ENCODE measurements around the gene IRAK1BP1.
"Not testable (repeated sequence)": the region's sequence is repeated elsewhere in the genome, so short reads cannot be mapped to it uniquely, and the experiment has no call there.

IRAK1BP1 gene, protein sequence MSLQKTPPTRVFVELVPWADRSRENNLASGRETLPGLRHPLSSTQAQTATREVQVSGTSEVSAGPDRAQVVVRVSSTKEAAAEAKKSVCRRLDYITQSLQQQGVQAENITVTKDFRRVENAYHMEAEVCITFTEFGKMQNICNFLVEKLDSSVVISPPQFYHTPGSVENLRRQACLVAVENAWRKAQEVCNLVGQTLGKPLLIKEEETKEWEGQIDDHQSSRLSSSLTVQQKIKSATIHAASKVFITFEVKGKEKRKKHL

GRCh38 chr6:78867370-78868040 is at the start of gene IRAK1BP1:
Gene IRAK1BP1 (plus strand): TSS chr6:78867551. CDS start chr6:78867577, 26 bp downstream.
- DNase-seq, result peak; percentile 41

GRCh38 chr6:78824045-78824444 is 43.3 kb upstream of the IRAK1BP1 start:
- DNase-seq, result no peak

GRCh38 chr6:78829407-78829806 is 37.9 kb upstream of the IRAK1BP1 start:
- no peak for DNase-seq

- no peak for DNase-seq
Observed at GRCh38 chr6:78830805-78831204, 36.5 kb upstream of the IRAK1BP1 start.

- DNase-seq, result no peak
Observed at GRCh38 chr6:78831492-78831891, 35.9 kb upstream of the IRAK1BP1 start.

DNA sequence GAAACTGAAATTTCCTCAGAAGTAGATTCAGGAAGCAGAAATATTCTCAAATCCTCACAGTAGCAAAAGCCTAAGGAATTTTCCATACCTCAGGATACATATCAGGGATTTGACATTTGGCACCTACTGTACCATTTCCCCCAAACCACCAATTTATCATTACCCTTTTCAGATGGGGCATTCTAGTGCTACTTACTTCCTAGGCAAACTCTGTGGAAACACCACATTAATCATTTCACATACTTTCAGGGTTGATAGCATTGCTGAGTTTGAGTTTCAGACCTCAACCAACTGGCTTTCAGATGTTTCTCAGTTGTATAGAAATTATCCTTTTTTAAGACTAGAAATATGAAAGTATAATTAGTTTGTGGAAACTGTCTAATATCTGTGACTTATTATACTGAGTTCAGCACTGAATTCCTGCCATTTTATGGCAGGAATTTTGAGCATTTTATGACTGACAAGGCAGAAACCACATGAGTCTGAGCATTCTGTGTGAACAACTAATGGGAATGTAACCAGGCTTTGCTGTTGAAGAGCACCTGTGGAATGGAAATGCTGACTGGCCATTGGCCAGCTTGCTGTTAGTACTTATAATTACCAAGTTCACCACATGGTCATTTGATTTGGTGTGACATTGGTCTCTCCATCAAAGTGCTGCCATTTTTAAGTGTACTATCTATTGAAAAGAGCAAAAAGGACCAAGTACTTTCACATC is 35.1 kb upstream of the IRAK1BP1 start:
- no peak for DNase-seq

- no peak for DNase-seq
Observed at GRCh38 chr6:78835817-78836216, 31.5 kb upstream of the IRAK1BP1 start.

DNA sequence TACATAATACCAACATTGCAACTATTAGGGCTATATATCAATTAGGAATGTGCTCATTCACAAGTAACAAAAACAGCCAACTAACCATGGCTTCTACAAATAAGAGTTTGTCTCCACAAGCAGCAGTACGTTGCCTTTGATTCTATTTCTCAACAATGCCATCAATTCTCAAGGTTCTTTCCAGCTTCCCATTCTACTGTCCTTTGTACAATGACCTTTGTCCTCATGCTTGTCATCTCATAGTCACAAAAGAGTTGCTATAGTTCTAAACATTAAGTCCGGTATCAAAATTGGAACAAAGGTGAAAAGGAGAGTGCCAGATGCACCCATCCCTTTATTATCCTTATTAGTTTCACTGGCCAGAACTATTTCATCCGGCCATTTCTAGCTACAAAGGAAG is 30.8 kb upstream of the IRAK1BP1 start:
- DNase-seq, result no peak

- no peak for DNase-seq
Observed at GRCh38 chr6:78841111-78841510, 26.2 kb upstream of the IRAK1BP1 start.

DNA sequence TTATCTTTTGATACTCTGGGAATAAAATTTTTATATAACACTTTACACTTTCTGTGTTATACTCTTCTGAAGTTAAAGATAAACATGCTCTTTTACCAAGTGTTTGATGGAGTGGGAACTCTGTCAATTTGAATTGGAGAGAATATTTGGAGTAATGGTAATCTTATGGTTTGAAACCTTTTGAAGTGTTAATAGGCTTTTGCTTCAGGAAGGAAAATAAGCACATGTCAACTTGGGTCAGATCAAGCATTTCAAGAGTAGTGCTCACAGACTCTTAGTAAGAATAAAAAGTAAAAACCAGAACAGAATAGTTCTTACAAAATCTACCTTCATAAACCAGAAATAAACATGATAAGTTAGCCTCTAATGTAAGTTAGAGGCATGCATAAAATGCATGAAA is 24.4 kb upstream of the IRAK1BP1 start:
- no peak for DNase-seq

DNA sequence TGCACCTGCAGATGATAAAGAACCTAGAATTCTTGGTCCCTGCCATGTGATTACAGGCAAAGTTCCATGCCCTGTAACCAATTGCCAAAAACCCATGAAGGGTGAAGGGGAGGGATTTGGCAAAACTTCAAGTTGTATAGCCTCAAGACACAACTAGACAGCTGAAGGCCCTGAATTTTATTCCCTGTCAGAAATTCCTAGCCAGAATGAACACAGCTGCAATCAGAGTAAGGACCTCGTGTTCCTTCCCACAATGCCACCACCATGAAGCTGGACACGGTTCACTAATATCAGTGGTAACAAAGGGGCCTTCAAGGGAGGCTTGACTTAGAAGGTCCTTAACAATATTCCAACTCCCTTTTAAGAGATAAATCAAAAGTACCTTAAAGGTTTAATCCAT is 22.5 kb upstream of the IRAK1BP1 start:
- no peak for DNase-seq

DNA sequence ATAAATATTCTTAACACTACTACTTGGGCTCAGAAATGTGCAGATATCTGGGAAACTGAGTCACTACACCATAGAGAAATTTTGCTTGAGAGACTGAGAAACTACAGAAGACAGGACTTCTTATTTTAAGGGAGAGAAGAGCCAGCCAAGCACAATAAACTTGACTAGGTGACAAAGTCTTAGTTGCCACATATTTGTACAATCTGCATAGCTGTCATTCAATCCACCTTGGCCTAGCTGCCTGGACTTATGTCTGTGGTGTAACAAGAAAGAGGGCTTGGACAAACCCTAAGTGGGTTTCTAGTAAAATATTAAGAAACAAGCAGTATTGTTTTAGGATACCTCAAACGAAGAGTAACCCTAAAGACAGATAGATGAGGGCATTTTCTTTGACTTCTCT is 21.8 kb upstream of the IRAK1BP1 start:
- no peak for DNase-seq

DNA sequence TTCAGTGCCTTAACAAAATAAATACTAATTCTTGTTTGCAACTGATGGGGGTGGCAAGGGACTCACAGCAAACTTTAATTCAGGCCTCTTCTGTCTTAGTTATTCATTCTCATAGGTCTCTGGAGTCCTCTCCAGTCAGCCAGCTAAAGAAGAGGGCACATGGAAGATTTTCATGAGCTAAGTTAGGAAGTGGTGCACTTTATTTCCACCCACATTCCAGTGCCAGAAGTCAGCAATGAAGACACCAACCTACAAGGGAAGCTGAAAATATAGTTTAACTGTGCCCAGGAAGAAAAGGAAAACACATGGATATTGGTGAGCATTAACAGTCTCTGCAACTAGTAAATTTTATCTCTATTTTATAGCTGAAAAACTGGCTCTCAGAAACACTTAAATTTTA is 16.7 kb upstream of the IRAK1BP1 start:
- no peak for DNase-seq

DNA sequence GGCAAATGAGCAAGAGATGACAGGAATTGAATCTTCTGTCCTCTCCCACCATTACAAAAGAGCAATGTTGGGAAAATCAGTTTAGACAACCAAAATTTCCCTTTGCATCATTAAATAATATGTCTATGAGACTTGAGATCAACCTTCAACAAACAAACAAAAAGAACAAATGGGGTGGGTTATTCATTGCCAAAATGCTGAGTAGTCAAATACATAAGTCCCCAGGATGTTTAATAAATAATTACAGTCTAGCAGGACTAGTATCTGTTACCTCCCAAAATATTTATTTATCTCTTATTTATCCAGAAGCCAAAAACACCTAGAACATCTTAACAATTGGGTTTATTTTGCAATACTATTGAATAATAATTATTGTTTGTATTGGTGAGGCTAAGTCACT is 16.2 kb upstream of the IRAK1BP1 start:
- DNase-seq, result no peak

GRCh38 chr6:78854546-78854945 is 12.8 kb upstream of the IRAK1BP1 start:
- DNase-seq, result no peak

DNA sequence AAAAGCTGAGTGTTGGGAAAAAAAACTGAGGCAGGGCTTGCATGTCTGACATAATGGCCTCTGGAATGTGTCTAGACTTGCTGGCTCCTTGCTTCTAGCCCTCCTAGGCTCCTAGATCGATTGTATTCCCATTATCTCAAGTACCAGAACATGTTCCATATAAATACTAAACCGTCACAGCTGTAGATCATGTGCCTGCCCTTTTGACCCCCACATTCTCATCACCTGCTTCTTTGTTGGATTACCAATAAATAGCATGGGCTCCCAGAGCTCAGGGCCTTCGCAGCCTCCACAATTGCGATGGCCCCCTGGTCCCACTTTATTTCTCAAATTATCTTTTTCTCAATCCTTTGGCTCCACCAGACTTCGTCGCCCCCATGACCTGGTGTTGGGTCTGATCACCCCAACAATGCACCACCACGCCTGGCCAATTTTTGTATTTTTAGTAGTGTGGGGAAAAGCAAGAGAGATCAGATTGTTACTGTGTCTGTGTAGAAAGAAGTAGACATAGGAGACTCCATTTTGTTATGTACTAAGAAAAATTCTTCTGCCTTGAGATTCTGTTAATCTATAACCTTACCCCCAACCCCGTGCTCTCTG is 8.9 kb upstream of the IRAK1BP1 start:
- DNase-seq, result not testable (repeated sequence)

DNA sequence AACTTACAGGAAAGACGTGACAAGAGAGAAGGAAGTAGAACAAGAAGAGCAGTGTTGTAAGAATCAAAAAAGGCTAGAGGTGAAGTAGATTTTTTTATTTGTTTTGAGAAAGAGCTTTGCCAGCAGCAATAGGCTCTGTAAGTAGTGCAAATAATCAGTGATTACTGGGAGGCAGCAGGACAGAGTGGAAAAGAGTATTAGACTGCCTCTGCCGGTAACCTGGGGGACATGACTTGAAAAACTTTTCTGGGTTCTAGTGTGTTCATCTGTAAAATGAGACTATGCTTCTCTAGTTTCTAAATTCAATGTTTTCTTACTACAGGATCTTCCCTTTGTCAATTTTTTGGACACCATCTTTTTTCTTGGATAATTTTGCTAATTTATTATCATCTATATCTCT is 5.8 kb upstream of the IRAK1BP1 start:
- no peak for DNase-seq

DNA sequence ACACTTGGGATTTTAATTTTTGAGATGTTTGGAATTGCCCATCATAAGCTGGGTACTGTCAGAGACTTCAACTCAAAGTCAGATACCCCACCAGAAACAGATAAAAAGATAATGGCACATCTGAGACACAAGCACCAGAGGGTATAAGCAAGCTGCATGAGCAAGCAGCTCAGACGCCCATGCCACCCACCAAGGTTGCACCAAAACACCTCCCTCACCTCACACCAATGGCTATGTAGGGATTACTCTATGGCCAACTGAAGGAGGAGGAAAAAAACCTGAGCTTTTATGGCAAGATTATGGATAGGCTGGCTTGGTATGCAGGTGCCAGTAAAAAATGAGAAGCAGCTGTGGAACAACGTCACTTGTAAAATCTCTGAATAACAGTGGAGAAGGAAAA is 3.8 kb upstream of the IRAK1BP1 start:
- no peak for DNase-seq

DNA sequence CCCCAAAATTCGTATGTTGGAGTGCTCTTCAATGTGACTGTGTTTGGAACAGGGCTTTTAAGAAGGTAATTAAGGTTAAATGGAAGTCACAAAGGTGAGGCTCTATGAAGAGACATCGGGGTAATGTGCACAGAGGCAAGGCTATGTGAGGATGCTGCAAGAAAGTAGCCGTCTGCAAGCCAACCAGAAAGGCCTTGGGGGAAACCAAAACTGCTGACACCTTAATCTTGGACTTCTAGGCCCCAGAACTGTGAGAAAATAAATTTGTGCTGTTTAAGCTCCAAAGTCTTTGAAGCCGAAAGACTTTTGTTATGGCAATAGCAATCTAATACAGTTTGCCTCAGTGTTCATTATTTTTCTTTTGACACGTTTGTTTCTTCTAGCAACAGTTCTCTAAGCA is 2.4 kb upstream of the IRAK1BP1 start:
- DNase-seq, result no peak

- DNase-seq, result no peak
Observed at GRCh38 chr6:78867020-78867369, 356 bp upstream of the IRAK1BP1 start.

DNA sequence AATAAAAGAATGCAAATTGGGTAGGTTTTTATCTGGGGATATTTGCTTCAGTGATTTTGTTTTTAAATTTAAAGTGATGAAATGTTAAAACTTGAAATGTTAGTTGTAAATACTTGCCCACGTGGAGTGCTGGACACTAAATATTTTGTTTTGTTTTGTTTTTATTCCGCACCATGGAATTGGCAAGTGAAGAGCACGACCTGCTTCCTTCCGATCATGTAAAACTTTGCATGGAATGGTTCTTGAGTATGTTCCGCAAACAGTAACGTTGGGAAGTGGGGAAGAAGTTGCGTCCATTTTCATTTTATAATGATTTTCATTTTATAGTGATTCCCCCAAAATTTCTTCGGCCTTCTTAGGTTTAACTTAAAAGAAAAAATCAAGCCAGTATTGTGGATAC is 765 bp downstream of the IRAK1BP1 start:
- no peak for DNase-seq

GRCh38 chr6:78875505-78875904 is 8.2 kb downstream of the IRAK1BP1 start:
- no peak for DNase-seq

DNA sequence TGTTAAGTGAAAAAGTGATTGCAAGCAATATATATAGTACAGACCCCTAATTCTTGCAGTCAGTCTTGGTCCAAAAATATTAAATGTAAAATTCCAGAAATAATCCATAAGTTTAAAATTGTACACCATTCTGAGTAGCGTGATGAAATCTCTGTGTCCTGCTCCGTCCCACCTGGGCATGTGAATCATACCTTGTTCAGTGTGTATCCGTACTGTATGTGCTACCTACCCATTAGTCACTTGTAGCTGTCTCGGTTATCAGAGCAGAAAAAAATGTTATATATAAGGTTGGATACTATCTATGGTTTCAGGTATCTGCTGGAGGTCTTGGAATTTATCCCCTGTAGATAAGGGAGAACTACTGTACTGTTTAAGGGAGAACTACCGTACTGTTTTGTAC is 16.3 kb downstream of the IRAK1BP1 start:
- no peak for DNase-seq

DNA sequence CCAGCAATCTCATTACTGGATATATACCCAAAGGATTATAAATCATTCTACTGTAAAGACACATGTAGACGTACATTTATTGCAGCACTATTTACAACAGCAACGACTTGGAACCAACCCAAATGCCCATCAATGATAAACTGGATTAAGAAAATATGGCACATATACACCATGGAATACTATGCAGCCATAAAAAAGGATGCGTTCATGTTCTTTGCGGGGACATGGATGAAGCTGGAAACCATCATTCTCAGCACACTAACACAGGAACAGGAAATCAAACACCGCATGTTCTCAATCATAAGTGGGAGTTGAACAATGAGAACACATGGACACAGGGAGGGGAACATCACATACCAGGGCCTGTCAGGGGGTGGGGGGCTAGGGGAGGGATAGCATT is 22.6 kb downstream of the IRAK1BP1 start:
- not testable (repeated sequence) for DNase-seq

Data from T1000 (cell line).